WTC11 (cell line): ENCODE measurements around the gene GLIPR1L2.

Source experiments
- ARID4B ChIP-seq: sonication (generic); formaldehyde crosslinking; IDR thresholded peaks from 2 replicates; pipeline ENCODE4 v1.8.0; 2023; ENCODE audit warnings: missing genetic modification reagents, mild to moderate bottlenecking, borderline replicate concordance
- CREM ChIP-seq: sonication (generic); formaldehyde crosslinking; IDR thresholded peaks from 2 replicates; pipeline ENCODE4 v1.8.1; 2022; ENCODE audit warnings: mild to moderate bottlenecking, missing genetic modification reagents, moderate library complexity
- CTCF ChIP-seq: fragments of 200-600 bp; IDR thresholded peaks from 2 replicates; pipeline ENCODE4 v1.8.0; 2022; ENCODE audit warnings: antibody characterized with exemption
- EMX1 ChIP-seq: fragments of 250-450 bp; sonication (Bioruptor Pico); IDR thresholded peaks from 2 replicates; pipeline ENCODE4 v1.8.0; 2021; ENCODE audit warnings: mild to moderate bottlenecking
- ESRRA ChIP-seq: sonication (generic); formaldehyde crosslinking; IDR thresholded peaks from 2 replicates; pipeline ENCODE4 v1.8.1; 2022; ENCODE audit warnings: mild to moderate bottlenecking, missing genetic modification reagents, borderline replicate concordance
- FOXK1 ChIP-seq: sonication (generic); formaldehyde crosslinking; IDR thresholded peaks from 2 replicates; pipeline ENCODE4 v1.8.0; 2022; ENCODE audit warnings: mild to moderate bottlenecking, moderate library complexity, missing genetic modification reagents
- HMGXB4 ChIP-seq: sonication (generic); formaldehyde crosslinking; IDR thresholded peaks from 2 replicates; pipeline ENCODE4 v1.8.1; 2023; ENCODE audit warnings: mild to moderate bottlenecking, moderate library complexity, missing genetic modification reagents
- MAX ChIP-seq: sonication (generic); formaldehyde crosslinking; IDR thresholded peaks from 2 replicates; pipeline ENCODE4 v1.8.0; 2022; ENCODE audit warnings: mild to moderate bottlenecking, missing genetic modification reagents
- MYBL2 ChIP-seq: sonication (generic); formaldehyde crosslinking; IDR thresholded peaks from 2 replicates; pipeline ENCODE4 v1.8.1; 2023; ENCODE audit warnings: mild to moderate bottlenecking, moderate library complexity, missing genetic modification reagents
- NR3C1 ChIP-seq: sonication (generic); formaldehyde crosslinking; conservative IDR thresholded peaks from 2 replicates; pipeline ENCODE4 v1.8.1; 2023; ENCODE audit warnings: low read depth, mild to moderate bottlenecking, missing genetic modification reagents
- SMAD3 ChIP-seq: sonication (generic); formaldehyde crosslinking; IDR thresholded peaks from 2 replicates; pipeline ENCODE4 v1.8.0; 2022; ENCODE audit warnings: missing genetic modification reagents, mild to moderate bottlenecking, borderline replicate concordance
- TCF7 ChIP-seq: sonication (generic); formaldehyde crosslinking; IDR thresholded peaks from 2 replicates; pipeline ENCODE4 v1.8.0; 2022; ENCODE audit warnings: mild to moderate bottlenecking, low read depth, missing genetic modification reagents, moderate library complexity
- TEAD4 ChIP-seq: sonication (generic); formaldehyde crosslinking; IDR thresholded peaks from 2 replicates; pipeline ENCODE4 v1.8.0; 2022; ENCODE audit warnings: mild to moderate bottlenecking, missing genetic modification reagents

- TF ChIP-seq MAX (CRISPR knock-in tag): no peak
- TF ChIP-seq ESRRA (CRISPR knock-in tag): no peak
- no peak for TF ChIP-seq CTCF
- no peak for TF ChIP-seq ARID4B
- TF ChIP-seq NR3C1 (CRISPR knock-in tag): no peak
- no peak for TF ChIP-seq TEAD4 (CRISPR knock-in tag)
- TF ChIP-seq FOXK1: no peak
- no peak for TF ChIP-seq MYBL2 (CRISPR knock-in tag)
- no peak for TF ChIP-seq TCF7 (CRISPR knock-in tag)
- no peak for TF ChIP-seq SMAD3 (CRISPR knock-in tag)
- no peak for TF ChIP-seq HMGXB4 (CRISPR knock-in tag)
- TF ChIP-seq EMX1 (CRISPR knock-in tag): no peak
- no peak for TF ChIP-seq CREM (CRISPR knock-in tag)
Measured at GRCh38 chr12:75459755-75460154, 68.9 kb downstream of the GLIPR1L2 start.
